Fibroblast of lung (primary cell): ENCODE data around the gene FAM83D. TPM values are rescaled to one million over a fixed set of nuclear protein-coding genes. Genes with fewer than 3 reads are reported as not detected.

Experiments used
- DNase-seq, 2 donors: peaks; one replicate each; pipeline versions ENCODE4 v3.0.0 to v3.0.0-alpha.2; 2010; ENCODE audit warnings: low read depth in 2 of 2
- H2AFZ ChIP-seq: 2 replicates; pipeline ENCODE4 v1.5.1; 2012; ENCODE audit warnings: low read length, control low read depth, inconsistent platforms
- H3K27ac ChIP-seq: 2 replicates; pipeline ENCODE4 v1.5.1; 2011; ENCODE audit warnings: low read length, control low read depth; ENCODE audit not compliant: insufficient read depth
- H3K27me3 ChIP-seq: 2 replicates; pipeline ENCODE4 v1.5.1; 2011; ENCODE audit warnings: mild to moderate bottlenecking, low read length; ENCODE audit not compliant: control insufficient read depth, insufficient read depth
- H3K36me3 ChIP-seq: 2 replicates; pipeline ENCODE4 v1.5.1; 2011; ENCODE audit warnings: low read length; ENCODE audit not compliant: control insufficient read depth, insufficient read depth
- H3K4me1 ChIP-seq: 2 replicates; pipeline ENCODE4 v1.5.1; 2011; ENCODE audit warnings: low read length; ENCODE audit not compliant: control insufficient read depth, insufficient read depth; ENCODE audit errors: extremely low read depth
- H3K4me2 ChIP-seq: 2 replicates; pipeline ENCODE4 v1.5.1; 2011; ENCODE audit warnings: low read length, control low read depth; ENCODE audit not compliant: insufficient read depth; ENCODE audit errors: extremely low read depth
- H3K4me3 ChIP-seq, 4 experiments: fragments of 200-600 bp in 1 of 4; sonication (generic) in 1 of 4; replicated peaks in 1 of 4; 2 replicates each; pipeline ENCODE4 v1.5.1; 2011 to 2016; ENCODE audit warnings: low read length in 4 of 4, low read depth in 3 of 4, mild to moderate bottlenecking in 3 of 4, control low read depth in 2 of 4, inconsistent platforms in 1 of 4, mixed read lengths in 1 of 4; ENCODE audit not compliant: insufficient read depth in 1 of 4; ENCODE audit errors: control extremely low read depth in 1 of 4
- H3K79me2 ChIP-seq: 2 replicates; pipeline ENCODE4 v1.5.1; 2012; ENCODE audit warnings: mild to moderate bottlenecking, low read length, inconsistent platforms; ENCODE audit not compliant: control insufficient read depth, insufficient read depth
- H3K9ac ChIP-seq: 2 replicates; pipeline ENCODE4 v1.5.1; 2011; ENCODE audit warnings: mild to moderate bottlenecking, low read length, control low read depth; ENCODE audit not compliant: insufficient read depth
- H3K9me3 ChIP-seq: 2 replicates; pipeline ENCODE4 v1.5.1; 2012; ENCODE audit warnings: low read depth, low read length; ENCODE audit not compliant: control insufficient read depth, insufficient read depth
- H4K20me1 ChIP-seq: 2 replicates; pipeline ENCODE4 v1.5.1; 2011; ENCODE audit warnings: low read length; ENCODE audit not compliant: control insufficient read depth, insufficient read depth; ENCODE audit errors: extremely low read depth
- EZH2 ChIP-seq: IDR thresholded peaks from 2 replicates; pipeline ENCODE4 v1.5.1; 2012; ENCODE audit warnings: low read length, control low read depth, mild to moderate bottlenecking; ENCODE audit errors: missing control alignments
- polyA plus RNA-seq, 2 donors: library from polyadenylated mRNA; depleted of rRNA in 1 of 2; stranded (reverse) in 1 of 2; unstranded in 1 of 2; fragments of >200 nt; gene quantifications; 2 replicates each; pipeline ENCODE4 v1.2.1, GENCODE V29; 2011 to 2012; ENCODE audit warnings: missing spikeins in 1 of 2
- total RNA-seq: library from RNA; depleted of rRNA; stranded (reverse); fragments of >200 nt; gene quantifications from 2 replicates; pipeline ENCODE4 v1.2.1, GENCODE V29; 2014
- TF ChIP-seq, protein P1 (sequence below), 2 donors: IDR thresholded peaks in 1 of 2; conservative IDR thresholded peaks in 1 of 2; 1 replicate in 1 of 2; 2 replicates in 1 of 2; pipeline ENCODE4 v1.5.1; 2011 to 2012; ENCODE audit warnings: low read length in 2 of 2, control low read depth in 1 of 2, inconsistent platforms in 1 of 2, low read depth in 1 of 2, mild to moderate bottlenecking in 1 of 2

The FAM83D gene
- total and polyA plus RNA-seq, 2 donors (not counting 1 experiment from before 2014, with no cell fraction given): 21.3 to 34.5 TPM

DNA sequence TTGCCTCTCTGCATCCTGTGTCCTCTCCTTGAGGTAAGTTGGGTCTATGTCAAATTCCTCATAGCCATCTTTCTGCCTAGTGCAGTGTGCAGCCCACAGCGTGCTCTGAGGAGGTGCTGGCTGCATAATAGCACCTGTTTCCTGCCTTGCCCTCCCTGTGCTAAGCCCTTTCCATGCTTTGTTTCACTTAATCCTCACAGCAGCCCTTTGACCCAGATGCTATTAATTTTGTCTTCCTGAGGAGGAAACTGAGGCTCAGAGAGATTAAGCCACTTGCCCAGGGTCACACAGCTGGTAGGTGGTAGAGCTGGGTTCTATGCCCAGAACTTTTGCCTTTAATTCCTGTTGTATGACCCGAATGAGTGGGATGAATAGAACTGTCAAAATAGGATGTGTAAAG, 13.5 kb downstream of the FAM83D start:
- Histone ChIP-seq H4K20me1 (no peaks in the 10 kb centered on the region), H3K27me3 (no peaks in the 10 kb centered on the region), H3K4me1 (no peaks in the 10 kb centered on the region), H3K9me3 (no peaks in the 10 kb centered on the region), H2AFZ (no peak overlapping the region), H3K79me2 (peaks cover 70% of the 10 kb centered on the region), H3K9ac (no peak overlapping the region), H3K4me2 (no peak overlapping the region), H3K27ac (no peak overlapping the region), H3K36me3 (peaks cover 2% of the 10 kb centered on the region), H3K4me3 (no peak overlapping the region)
- DNase-seq: no peak
- TF ChIP-seq EZH2: no peak
- TF ChIP-seq, protein P1, sequence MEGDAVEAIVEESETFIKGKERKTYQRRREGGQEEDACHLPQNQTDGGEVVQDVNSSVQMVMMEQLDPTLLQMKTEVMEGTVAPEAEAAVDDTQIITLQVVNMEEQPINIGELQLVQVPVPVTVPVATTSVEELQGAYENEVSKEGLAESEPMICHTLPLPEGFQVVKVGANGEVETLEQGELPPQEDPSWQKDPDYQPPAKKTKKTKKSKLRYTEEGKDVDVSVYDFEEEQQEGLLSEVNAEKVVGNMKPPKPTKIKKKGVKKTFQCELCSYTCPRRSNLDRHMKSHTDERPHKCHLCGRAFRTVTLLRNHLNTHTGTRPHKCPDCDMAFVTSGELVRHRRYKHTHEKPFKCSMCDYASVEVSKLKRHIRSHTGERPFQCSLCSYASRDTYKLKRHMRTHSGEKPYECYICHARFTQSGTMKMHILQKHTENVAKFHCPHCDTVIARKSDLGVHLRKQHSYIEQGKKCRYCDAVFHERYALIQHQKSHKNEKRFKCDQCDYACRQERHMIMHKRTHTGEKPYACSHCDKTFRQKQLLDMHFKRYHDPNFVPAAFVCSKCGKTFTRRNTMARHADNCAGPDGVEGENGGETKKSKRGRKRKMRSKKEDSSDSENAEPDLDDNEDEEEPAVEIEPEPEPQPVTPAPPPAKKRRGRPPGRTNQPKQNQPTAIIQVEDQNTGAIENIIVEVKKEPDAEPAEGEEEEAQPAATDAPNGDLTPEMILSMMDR (conservative IDR thresholded peaks at IDR 0.05 in 1 of 2, IDR thresholded peaks at IDR 0.05 in 1 of 2; ENCODE audit: low read depth in 1 of 2, low read length in 2 of 2): no peak

DNA sequence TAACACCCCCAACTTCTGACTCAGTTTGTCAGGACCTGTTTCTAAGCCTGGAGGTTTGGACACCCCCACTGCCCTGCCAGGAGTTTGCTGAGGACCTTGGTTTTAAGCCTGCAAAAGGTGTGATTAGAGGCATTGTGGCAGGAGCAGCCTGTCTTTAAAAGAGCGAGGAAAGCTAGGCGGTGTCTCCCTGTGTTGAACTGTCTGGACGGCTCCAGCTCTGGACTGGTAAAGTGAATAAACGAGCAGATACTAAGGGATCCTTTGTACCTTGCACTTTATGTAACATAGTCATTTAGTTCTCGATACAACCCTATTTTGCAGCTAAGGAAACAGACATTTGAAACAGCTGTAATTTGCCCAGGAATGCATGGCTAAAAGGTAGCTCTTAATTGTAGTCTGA, 14.4 kb downstream of the FAM83D start:
- Histone ChIP-seq H3K79me2 (peaks cover 63% of the 10 kb centered on the region), H2AFZ (no peak overlapping the region)

DNA sequence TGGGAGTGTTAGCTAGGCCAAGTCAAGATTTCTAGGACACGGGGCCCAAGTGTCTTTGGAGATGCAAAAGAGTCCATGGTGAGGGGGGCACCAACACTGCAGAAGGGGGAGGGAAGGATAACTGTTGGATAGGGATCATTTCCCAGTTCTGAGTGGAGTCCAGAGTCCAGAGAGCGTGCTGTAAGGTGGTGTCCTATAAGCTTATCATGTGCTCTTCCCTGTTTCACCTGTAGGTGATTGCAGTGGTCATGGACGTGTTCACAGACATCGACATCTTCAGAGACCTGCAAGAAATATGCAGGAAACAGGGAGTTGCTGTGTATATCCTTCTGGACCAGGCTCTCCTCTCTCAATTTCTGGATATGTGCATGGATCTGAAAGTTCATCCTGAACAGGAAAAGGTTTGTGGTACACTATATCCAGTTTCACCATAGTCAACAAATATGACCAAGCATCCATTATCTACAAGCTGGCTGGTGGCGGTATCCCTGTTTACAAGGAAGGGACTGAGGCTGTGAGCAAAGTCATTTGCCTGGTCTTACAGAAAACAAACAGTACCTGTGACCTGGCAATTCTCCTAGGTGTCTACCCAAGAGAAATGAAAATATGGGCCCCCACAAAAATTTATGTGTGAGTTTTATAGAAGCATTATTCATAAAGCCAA, 15.6 kb downstream of the FAM83D start:
- no peak overlapping the region for H3K4me2 ChIP-seq
- H3K4me3 ChIP-seq: no peak overlapping the region
- H3K9ac ChIP-seq: no peak overlapping the region
- peaks cover 52% of the 10 kb centered on the region for H3K79me2 ChIP-seq
- no peaks in the 10 kb centered on the region for H3K27me3 ChIP-seq
- H3K36me3 ChIP-seq: peaks cover under 1% of the 10 kb centered on the region
- H3K27ac ChIP-seq: no peak overlapping the region
- TF ChIP-seq EZH2: no peak
- TF ChIP-seq, protein P1 (conservative IDR thresholded peaks at IDR 0.05 in 1 of 2, IDR thresholded peaks at IDR 0.05 in 1 of 2; ENCODE audit: low read depth in 1 of 2, low read length in 2 of 2): no peak
- no peak overlapping the region for H2AFZ ChIP-seq
- H3K4me1 ChIP-seq: no peaks in the 10 kb centered on the region
- H3K9me3 ChIP-seq: no peaks in the 10 kb centered on the region
- no peak for DNase-seq
- H4K20me1 ChIP-seq: no peaks in the 10 kb centered on the region

More for the DNA sequence above, 14.4 kb downstream of the FAM83D start:
- no peaks in the 10 kb centered on the region for H4K20me1 ChIP-seq
- no peaks in the 10 kb centered on the region for H3K9me3 ChIP-seq
- no peak for TF ChIP-seq EZH2
- TF ChIP-seq, protein P1 (conservative IDR thresholded peaks at IDR 0.05 in 1 of 2, IDR thresholded peaks at IDR 0.05 in 1 of 2; ENCODE audit: low read depth in 1 of 2, low read length in 2 of 2): no peak
- H3K4me1 ChIP-seq: no peaks in the 10 kb centered on the region
- H3K27ac ChIP-seq: no peak overlapping the region
- DNase-seq: no peak
- peaks cover 2% of the 10 kb centered on the region for H3K36me3 ChIP-seq
- no peak overlapping the region for H3K4me3 ChIP-seq
- H3K9ac ChIP-seq: no peak overlapping the region
- H3K27me3 ChIP-seq: no peaks in the 10 kb centered on the region
- no peak overlapping the region for H3K4me2 ChIP-seq
